ENCODE data around the gene C14orf93.
"Not testable (repeated sequence)": the region's sequence is repeated elsewhere in the genome, so short reads cannot be mapped to it uniquely, and the experiment has no call there.

Gene C14orf93

GRCh38 chr14:23009483-23009938 is 432 bp downstream of the C14orf93 start:
- Mint-ChIP-seq H3K4me3 (peak overlapping the region; percentile 84 to 92 (median 89)), H3K9me3 (no peaks in the 10 kb centered on the region), H3K4me1 (peaks cover 52% of the 10 kb centered on the region), H3K36me3 (ENCODE audit: low read depth) (no peaks in the 10 kb centered on the region), H3K27ac (peak overlapping the region; percentile 96 to 99 (median 99)), H3K27me3 (ENCODE audit: low read depth) (no peaks in the 10 kb centered on the region)
- no peak for TF ChIP-seq CTCF (IDR thresholded peaks at IDR 0.05; ENCODE audit: unreplicated experiment in 3 of 3)

GRCh38 chr14:23008831-23009230 is 1.1 kb downstream of the C14orf93 start:
- H3K4me3 Mint-ChIP-seq: peak overlapping the region; percentile 47 to 89 (median 69)
- TF ChIP-seq CTCF (IDR thresholded peaks at IDR 0.05; ENCODE audit: unreplicated experiment in 3 of 3): no peak
- peaks cover 52% of the 10 kb centered on the region for H3K4me1 Mint-ChIP-seq
- no peaks in the 10 kb centered on the region for H3K9me3 Mint-ChIP-seq
- H3K36me3 Mint-ChIP-seq (ENCODE audit: low read depth): no peaks in the 10 kb centered on the region
- H3K27me3 Mint-ChIP-seq (ENCODE audit: low read depth): no peaks in the 10 kb centered on the region
- H3K27ac Mint-ChIP-seq: peak overlapping the region; percentile 96 to 99 (median 99)

- Mint-ChIP-seq H3K4me1 (peaks cover 52% of the 10 kb centered on the region), H3K4me3 (peak overlapping the region; percentile 92 to 97 (median 96)), H3K36me3 (ENCODE audit: low read depth) (no peaks in the 10 kb centered on the region), H3K27ac (peak overlapping the region; percentile 99), H3K27me3 (ENCODE audit: low read depth) (no peaks in the 10 kb centered on the region), H3K9me3 (no peaks in the 10 kb centered on the region)
- peak in 1 of 3 experiments; percentile 26 for TF ChIP-seq CTCF (IDR thresholded peaks at IDR 0.05; ENCODE audit: unreplicated experiment in 3 of 3)
Measured at GRCh38 chr14:23006544-23007419, 3.2 kb downstream of the C14orf93 start.

- Mint-ChIP-seq H3K27ac (peak overlapping the region; percentile 99), H3K27me3 (ENCODE audit: low read depth) (no peaks in the 10 kb centered on the region), H3K9me3 (no peaks in the 10 kb centered on the region), H3K4me3 (peak overlapping the region; percentile 92 to 97 (median 96)), H3K4me1 (peaks cover 48% of the 10 kb centered on the region), H3K36me3 (ENCODE audit: low read depth) (no peaks in the 10 kb centered on the region)
- no peak for TF ChIP-seq CTCF (IDR thresholded peaks at IDR 0.05; ENCODE audit: unreplicated experiment in 3 of 3)
Measured at GRCh38 chr14:23006188-23006534, 3.8 kb downstream of the C14orf93 start.

- Mint-ChIP-seq H3K4me1 (peaks cover 47% of the 10 kb centered on the region), H3K27ac (peak overlapping the region; percentile 99), H3K4me3 (peak overlapping the region; percentile 92 to 97 (median 96)), H3K36me3 (ENCODE audit: low read depth) (no peaks in the 10 kb centered on the region), H3K27me3 (ENCODE audit: low read depth) (no peaks in the 10 kb centered on the region), H3K9me3 (no peaks in the 10 kb centered on the region)
- TF ChIP-seq CTCF (IDR thresholded peaks at IDR 0.05; ENCODE audit: unreplicated experiment in 3 of 3): no peak
Measured at GRCh38 chr14:23005451-23006187, 4.3 kb downstream of the C14orf93 start.

GRCh38 chr14:23004274-23004673 is 5.7 kb downstream of the C14orf93 start:
- H3K36me3 Mint-ChIP-seq (ENCODE audit: low read depth); H3K27ac Mint-ChIP-seq; H3K27me3 Mint-ChIP-seq (ENCODE audit: low read depth); H3K9me3 Mint-ChIP-seq: not testable (repeated sequence)
- H3K4me3 Mint-ChIP-seq: peak overlapping the region in 1 of 3 experiments; percentile 38
- peaks cover 35% of the 10 kb centered on the region for H3K4me1 Mint-ChIP-seq
